GM23338 (cell line): ENCODE results near the gene AP4B1.

Experiments
- CREB1 ChIP-seq: fragments of 250-450 bp; sonication (Bioruptor Pico); IDR thresholded peaks from 2 replicates; pipeline ENCODE4 v1.5.0; 2020; ENCODE audit warnings: low read depth, mild to moderate bottlenecking, moderate library complexity
- CTCF ChIP-seq, 2 experiments: fragments of 200-600 bp in 1 of 2; sonication (generic) in 1 of 2; conservative IDR thresholded peaks; 2 replicates each; pipeline versions ENCODE4 v1.5.1 to v1.6.1; 2016 to 2017; ENCODE audit warnings: antibody characterized with exemption in 2 of 2, low read depth in 2 of 2, mild to moderate bottlenecking in 2 of 2, moderate library complexity in 1 of 2
- EZH2phosphoT487 ChIP-seq: fragments of 200-600 bp; sonication (generic); IDR thresholded peaks from one replicate; pipeline ENCODE4 v1.8.1; 2018; ENCODE audit warnings: antibody characterized with exemption; ENCODE audit not compliant: unreplicated experiment

DNA sequence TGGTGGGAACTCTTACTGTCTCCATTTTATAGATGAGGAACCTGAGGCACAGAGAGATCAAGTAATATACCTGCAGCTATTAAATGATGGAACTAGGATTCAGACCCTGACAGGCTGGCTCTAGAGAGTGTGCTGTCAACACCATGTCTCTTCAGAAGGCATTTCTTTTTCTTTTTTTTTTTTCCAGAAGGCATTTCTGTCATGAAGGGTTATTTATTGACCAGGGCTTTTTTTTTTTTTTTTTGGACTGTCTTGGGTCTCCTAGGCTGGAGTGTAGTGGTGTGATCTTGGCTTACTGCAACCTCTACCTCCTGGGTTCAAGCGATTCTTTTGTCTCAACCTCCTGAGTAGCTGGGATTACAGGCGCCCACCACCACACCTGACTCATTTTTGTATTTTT lies 47.1 kb upstream of the AP4B1 start:
- TF ChIP-seq CTCF (conservative IDR thresholded peaks at IDR 0.05; ENCODE audit: low read depth in 2 of 2) (no peak), EZH2phosphoT487 (no peak), CREB1 (CRISPR knock-in tag) (no peak)
